HCT116 (cell line): Measurements from ENCODE around the gene USH1C. TPM values are rescaled to one million over a fixed set of nuclear protein-coding genes. Genes with fewer than 3 reads are reported as not detected.

ENCODE experiments used
- ATAC-seq: fragments of 200-7000 bp; cut with Tn5 transposase; 2 replicates; pipeline ENCODE4 v1.9.1; 2020; ENCODE audit warnings: mild to moderate bottlenecking, moderate library complexity
- BruUV-seq: library from RNA; stranded (reverse); fragments of 400-500 nt; replicated peaks from 2 replicates; lab custom pipeline; 2021; lab: Mats Ljungman, UMichigan
- CTCF ChIA-PET: fragments of 300-600 bp; sonication (Branson Sonifier 250); formaldehyde crosslinking; loops from one replicate; lab custom pipeline; 2021; ENCODE audit warnings: antibody characterized with exemption; lab: Charles Lee
- POLR2A ChIA-PET: fragments of 300-600, 350-600 bp; sonication (Branson Sonifier 250); formaldehyde crosslinking; loops from one replicate; lab custom pipeline; 2021; ENCODE audit warnings: antibody characterized with exemption; lab: Charles Lee
- RAD21 ChIA-PET, 2 experiments: fragments of 300-600 bp; sonication (Branson Sonifier 250); formaldehyde crosslinking; loops; one replicate each; lab custom pipeline; 2023; ENCODE audit warnings: low total read pairs in 2 of 2; ENCODE audit not compliant: uncharacterized antibody in 2 of 2, unreplicated experiment in 2 of 2, low non-redundant PET in 1 of 2; lab: Charles Lee
- DNase-seq: peaks from one replicate; pipeline ENCODE4 v3.0.0-alpha.2; 2010; ENCODE audit warnings: low read depth, low spot score
- H2AFZ ChIP-seq: fragments of 200-600 bp; shearing (Covaris generic), sonication (generic); 2 replicates; pipeline ENCODE4 v1.6.1; 2017; ENCODE audit warnings: low read depth, mixed run types, mixed read lengths, antibody characterized with exemption, low read length; ENCODE audit not compliant: poor library complexity, severe bottlenecking
- H3K27ac ChIP-seq: 2 replicates; pipeline ENCODE4 v1.5.1; 2012; ENCODE audit warnings: low read depth, low read length
- H3K27me3 ChIP-seq: fragments of 200-600 bp; sonication (generic); 2 replicates; pipeline ENCODE4 v1.6.1; 2016; ENCODE audit warnings: mixed run types, low read length, mixed read lengths; ENCODE audit not compliant: insufficient read depth
- H3K36me3 ChIP-seq, 2 experiments: fragments of 200-500 bp in 1 of 2; fragments of 200-600 bp in 1 of 2; sonication (Bioruptor generic) in 1 of 2; sonication (generic) in 1 of 2; 2 replicates each; pipeline versions ENCODE4 v1.5.1 to v1.6.1; 2014 to 2016; ENCODE audit warnings: low read length in 2 of 2, inconsistent platforms in 1 of 2, mixed read lengths in 1 of 2, mixed run types in 1 of 2; ENCODE audit not compliant: insufficient read depth in 2 of 2, control insufficient read depth in 1 of 2
- H3K4me1 ChIP-seq, 2 experiments: fragments of 200-600 bp in 1 of 2; sonication (generic) in 1 of 2; 2 replicates each; pipeline versions ENCODE4 v1.5.1 to v1.6.1; 2012 to 2017; ENCODE audit warnings: low read length in 2 of 2, inconsistent platforms in 1 of 2, mild to moderate bottlenecking in 1 of 2, mixed read lengths in 1 of 2, mixed run types in 1 of 2, moderate library complexity in 1 of 2; ENCODE audit not compliant: insufficient read depth in 2 of 2, control insufficient read depth in 1 of 2
- H3K4me2 ChIP-seq: fragments of 200-600 bp; sonication (generic); 2 replicates; pipeline ENCODE4 v1.6.1; 2017; ENCODE audit warnings: mixed run types, low read length, mixed read lengths
- H3K4me3 ChIP-seq, 2 experiments: fragments of 200-600 bp in 1 of 2; sonication (generic) in 1 of 2; replicated peaks in 1 of 2; 2 replicates each; pipeline ENCODE4 v1.5.1; 2011 to 2016; ENCODE audit warnings: low read length in 2 of 2, control low read depth in 1 of 2, low read depth in 1 of 2, mild to moderate bottlenecking in 1 of 2, mixed read lengths in 1 of 2, mixed run types in 1 of 2
- H3K79me2 ChIP-seq: fragments of 200-600 bp; sonication (generic); 2 replicates; pipeline ENCODE4 v1.6.1; 2017; ENCODE audit warnings: mild to moderate bottlenecking, mixed run types, low read length, moderate library complexity, mixed read lengths; ENCODE audit not compliant: insufficient read depth
- H3K9ac ChIP-seq: fragments of 200-600 bp; sonication (generic); 2 replicates; pipeline ENCODE4 v1.6.1; 2016; ENCODE audit warnings: low read length, mixed read lengths
- H3K9me2 ChIP-seq: fragments of 200-600 bp; sonication (generic), shearing (Covaris generic); 2 replicates; pipeline ENCODE4 v1.6.1; 2017; ENCODE audit warnings: mixed run types, mild to moderate bottlenecking, moderate library complexity; ENCODE audit not compliant: insufficient read depth
- H3K9me3 ChIP-seq, 2 experiments: fragments of 200-500 bp in 1 of 2; fragments of 200-600 bp in 1 of 2; sonication (Bioruptor generic) in 1 of 2; sonication (generic) in 1 of 2; 2 replicates each; pipeline ENCODE4 v1.6.1; 2014 to 2017; ENCODE audit warnings: low read length in 2 of 2, mixed read lengths in 2 of 2, inconsistent platforms in 1 of 2, low read depth in 1 of 2, mild to moderate bottlenecking in 1 of 2, mixed run types in 1 of 2, moderate library complexity in 1 of 2; ENCODE audit not compliant: control insufficient read depth in 1 of 2, insufficient read depth in 1 of 2
- H4K20me1 ChIP-seq: fragments of 200-600 bp; sonication (generic), shearing (Covaris generic); 2 replicates; pipeline ENCODE4 v1.6.1; 2017; ENCODE audit warnings: mixed run types, mild to moderate bottlenecking, moderate library complexity; ENCODE audit not compliant: insufficient read depth
- ATF3 ChIP-seq: IDR thresholded peaks from 2 replicates; pipeline ENCODE4 v1.6.1; 2012
- CEBPB ChIP-seq: IDR thresholded peaks from 2 replicates; pipeline ENCODE4 v1.6.1; 2012; ENCODE audit warnings: low read depth
- CTCF ChIP-seq, 3 experiments: fragments of 200-600 bp in 1 of 3; sonication (generic) in 1 of 3; IDR thresholded peaks in 2 of 3; conservative IDR thresholded peaks in 1 of 3; 2 replicates each; pipeline ENCODE4 v1.5.1; 2012 to 2017; ENCODE audit warnings: low read depth in 2 of 3, low read length in 2 of 3, antibody characterized with exemption in 1 of 3, borderline replicate concordance in 1 of 3, control low read depth in 1 of 3, mild to moderate bottlenecking in 1 of 3, mixed read lengths in 1 of 3, mixed run types in 1 of 3, moderate library complexity in 1 of 3; ENCODE audit not compliant: insufficient read depth in 1 of 3
- ELF1 ChIP-seq: IDR thresholded peaks from 2 replicates; pipeline ENCODE4 v1.6.1; 2012; ENCODE audit warnings: low read depth, borderline replicate concordance
- FOSL1 ChIP-seq: IDR thresholded peaks from 2 replicates; pipeline ENCODE4 v1.6.1; 2012; ENCODE audit warnings: low read depth
- JUND ChIP-seq: IDR thresholded peaks from 2 replicates; pipeline ENCODE4 v1.6.1; 2012
- MAX ChIP-seq: IDR thresholded peaks from 2 replicates; pipeline ENCODE4 v1.6.1; 2012
- POLR2A ChIP-seq: IDR thresholded peaks from 2 replicates; pipeline ENCODE4 v1.7.0; 2011; ENCODE audit warnings: borderline replicate concordance; ENCODE audit not compliant: insufficient read depth, insufficient read length; ENCODE audit errors: extremely low read depth
- SP1 ChIP-seq: IDR thresholded peaks from 2 replicates; pipeline ENCODE4 v1.6.1; 2012; ENCODE audit warnings: low read depth
- SRF ChIP-seq: IDR thresholded peaks from 2 replicates; pipeline ENCODE4 v1.6.1; 2012; ENCODE audit warnings: low read depth
- TCF7L2 ChIP-seq: IDR thresholded peaks from 2 replicates; pipeline ENCODE4 v1.7.0; 2011; ENCODE audit warnings: borderline replicate concordance, inconsistent platforms; ENCODE audit not compliant: insufficient read depth, insufficient read length; ENCODE audit errors: extremely low read depth
- YY1 ChIP-seq: IDR thresholded peaks from 2 replicates; pipeline ENCODE4 v1.6.1; 2011; ENCODE audit warnings: low read length, low read depth, moderate library complexity, mild to moderate bottlenecking; ENCODE audit not compliant: insufficient replicate concordance; ENCODE audit errors: extremely low read depth
- ZBTB33 ChIP-seq: IDR thresholded peaks from 2 replicates; pipeline ENCODE4 v1.6.1; 2011; ENCODE audit warnings: mild to moderate bottlenecking, low read length, moderate library complexity; ENCODE audit not compliant: insufficient replicate concordance; ENCODE audit errors: extremely low read depth
- ZFX ChIP-seq: fragments of 450-650 bp; IDR thresholded peaks from 2 replicates; pipeline ENCODE4 v1.6.1; 2017
- ZNF274 ChIP-seq: fragments of 200-500 bp; sonication (Bioruptor generic); IDR thresholded peaks from 2 replicates; pipeline ENCODE4 v1.6.1; 2014; ENCODE audit warnings: mild to moderate bottlenecking, low read depth, low read length, inconsistent platforms
- intact Hi-C: fragments of 100-400 bp; cut with micrococcal nuclease; formaldehyde crosslinking; loops from 2 replicates; pipeline ENCODE4 v1.10.0; 2022
- total RNA-seq: library from RNA; stranded (reverse); gene quantifications from one replicate; pipeline ENCODE4 v1.2.1, GENCODE V29; 2021; ENCODE audit not compliant: unreplicated experiment

Gene USH1C
- total RNA-seq, 1 experiment from 2014 or later, result 13.4 TPM

GRCh38 chr11:17472467-17472866, 71.7 kb downstream of the USH1C start:
- TF ChIP-seq ATF3 (no peak), POLR2A (no peak), JUND (no peak), YY1 (no peak), CTCF (IDR thresholded peaks at IDR 0.05 in 2 of 3, conservative IDR thresholded peaks at IDR 0.05 in 1 of 3; ENCODE audit: borderline replicate concordance in 1 of 3, insufficient read depth in 1 of 3, low read depth in 2 of 3, low read length in 2 of 3) (no peak), CEBPB (no peak), ZNF274 (no peak), ZFX (no peak), ZBTB33 (no peak), TCF7L2 (no peak), SP1 (no peak), SRF (no peak), FOSL1 (no peak), ELF1 (no peak), MAX (no peak)
- Histone ChIP-seq H2AFZ (no peak overlapping the region), H3K4me3 (no peak overlapping the region), H3K4me2 (no peak overlapping the region), H3K79me2 (no peaks in the 10 kb centered on the region), H3K4me1 (peaks cover 5 to 10% of the 10 kb centered on the region in 2 experiments; a peak in 2 of 4 replicates), H3K27me3 (no peaks in the 10 kb centered on the region), H3K9me2 (no peaks in the 10 kb centered on the region), H3K36me3 (no peaks in the 10 kb centered on the region), H3K9ac (no peak overlapping the region), H3K9me3 (no peaks in the 10 kb centered on the region), H3K27ac (no peak overlapping the region), H4K20me1 (no peaks in the 10 kb centered on the region)
- ChIA-PET CTCF (interaction anchor here (1.1 kb wide), 1 partner anchor 56 kb away, joined by 3 read pairs; no protein-coding TSS in a partner anchor), RAD21 (interaction anchor here in 1 of 2 experiments (1.6 kb wide), 1 partner anchor 88 kb away, joined by 3 read pairs; no protein-coding TSS in a partner anchor), POLR2A (no interaction called here)
- DNase-seq (no peak), ATAC-seq (no peak)
- no TSS peak for BruUV-seq
- intact Hi-C loops, result no loop called here
